BLaER1 (cell line): ENCODE data around the gene ERO1B.
A peak's percentile ranks its signal among the peaks of the same experiment; 100 is the strongest.

Experiments
- H3K27ac ChIP-seq: shearing (Covaris generic); formaldehyde crosslinking; 2 replicates; pipeline ENCODE4 v1.8.1; 2022
- H3K27me3 ChIP-seq: shearing (Covaris generic); formaldehyde crosslinking; 2 replicates; pipeline ENCODE4 v1.8.1; 2022
- H3K36me3 ChIP-seq: shearing (Covaris generic); formaldehyde crosslinking; 2 replicates; pipeline ENCODE4 v1.8.1; 2022
- H3K4me1 ChIP-seq: shearing (Covaris generic); formaldehyde crosslinking; 2 replicates; pipeline ENCODE4 v1.8.1; 2022
- H3K4me2 ChIP-seq: shearing (Covaris generic); formaldehyde crosslinking; 2 replicates; pipeline ENCODE4 v1.8.1; 2022
- H3K4me3 ChIP-seq: shearing (Covaris generic); formaldehyde crosslinking; 2 replicates; pipeline ENCODE4 v1.8.1; 2022
- H3K9ac ChIP-seq: shearing (Covaris generic); formaldehyde crosslinking; 2 replicates; pipeline ENCODE4 v1.8.1; 2022
- H3K9me3 ChIP-seq: shearing (Covaris generic); formaldehyde crosslinking; 2 replicates; pipeline ENCODE4 v1.8.1; 2022
- H4K20me1 ChIP-seq: shearing (Covaris generic); formaldehyde crosslinking; 2 replicates; pipeline ENCODE4 v1.8.1; 2022
- Cebpa-rat ChIP-seq: shearing (Covaris generic); IDR thresholded peaks from 2 replicates; pipeline ENCODE4 v1.8.1; 2022

ERO1B gene

GRCh38 chr1:236176337-236177336, 105.1 kb downstream of the ERO1B start:
- H3K36me3 ChIP-seq: peaks cover 42% of the 10 kb centered on the region
- no peak overlapping the region for H3K4me3 ChIP-seq
- peaks cover 3% of the 10 kb centered on the region; the same call in 1 of the 2 replicates for H4K20me1 ChIP-seq
- no peak overlapping the region for H3K4me2 ChIP-seq
- H3K9me3 ChIP-seq: no peaks in the 10 kb centered on the region
- H3K27ac ChIP-seq: no peak overlapping the region
- no peak for TF ChIP-seq Cebpa-rat
- peaks cover 18% of the 10 kb centered on the region for H3K4me1 ChIP-seq
- no peaks in the 10 kb centered on the region for H3K27me3 ChIP-seq
- H3K9ac ChIP-seq: no peak overlapping the region

- H3K4me3 ChIP-seq: no peak overlapping the region
- H3K36me3 ChIP-seq: peaks cover 35% of the 10 kb centered on the region
- H3K4me2 ChIP-seq: no peak overlapping the region
- peaks cover 23% of the 10 kb centered on the region for H3K4me1 ChIP-seq
- no peak for TF ChIP-seq Cebpa-rat
- no peak overlapping the region for H3K27ac ChIP-seq
- peaks cover 10% of the 10 kb centered on the region; the same call in 1 of the 2 replicates for H4K20me1 ChIP-seq
- no peak overlapping the region for H3K9ac ChIP-seq
- no peaks in the 10 kb centered on the region for H3K9me3 ChIP-seq
- H3K27me3 ChIP-seq: no peaks in the 10 kb centered on the region
Observed at GRCh38 chr1:236175642-236176336, 106.0 kb downstream of the ERO1B start.

- TF ChIP-seq Cebpa-rat: no peak
- Histone ChIP-seq H3K9ac (no peak overlapping the region), H3K27ac (no peak overlapping the region), H3K4me3 (no peak overlapping the region), H3K4me1 (peaks cover 31% of the 10 kb centered on the region), H4K20me1 (peaks cover 10% of the 10 kb centered on the region; the same call in 1 of the 2 replicates), H3K9me3 (no peaks in the 10 kb centered on the region), H3K27me3 (no peaks in the 10 kb centered on the region), H3K36me3 (peaks cover 30% of the 10 kb centered on the region), H3K4me2 (0 out of 2 replicates have a peak overlapping the region, but pooled peaks have one; percentile 48)
Observed at GRCh38 chr1:236173174-236173767, 108.5 kb downstream of the ERO1B start.

GRCh38 chr1:236172041-236172579, 109.6 kb downstream of the ERO1B start:
- Histone ChIP-seq H3K4me3 (no peak overlapping the region), H3K9me3 (peaks cover 8% of the 10 kb centered on the region), H3K4me2 (peak overlapping the region; percentile 48), H3K27ac (no peak overlapping the region), H4K20me1 (peaks cover 16% of the 10 kb centered on the region; the same call in 1 of the 2 replicates), H3K4me1 (peaks cover 31% of the 10 kb centered on the region), H3K36me3 (peaks cover 28% of the 10 kb centered on the region), H3K9ac (no peak overlapping the region), H3K27me3 (no peaks in the 10 kb centered on the region)
- TF ChIP-seq Cebpa-rat: no peak

GRCh38 chr1:236168716-236169429, 112.9 kb downstream of the ERO1B start:
- Histone ChIP-seq H3K9me3 (peaks cover 36% of the 10 kb centered on the region), H3K36me3 (peaks cover 33% of the 10 kb centered on the region), H3K27me3 (no peaks in the 10 kb centered on the region), H3K4me3 (no peak overlapping the region), H3K4me2 (no peak overlapping the region), H3K9ac (no peak overlapping the region), H4K20me1 (peaks cover 22% of the 10 kb centered on the region; the same call in 1 of the 2 replicates), H3K27ac (no peak overlapping the region), H3K4me1 (peaks cover 37% of the 10 kb centered on the region)
- no peak for TF ChIP-seq Cebpa-rat

- no peak for TF ChIP-seq Cebpa-rat
- Histone ChIP-seq H3K36me3 (peaks cover 35% of the 10 kb centered on the region), H3K4me3 (no peak overlapping the region), H3K27me3 (no peaks in the 10 kb centered on the region), H3K9ac (no peak overlapping the region), H3K9me3 (peaks cover 49% of the 10 kb centered on the region), H4K20me1 (peaks cover 22% of the 10 kb centered on the region; the same call in 1 of the 2 replicates), H3K27ac (no peak overlapping the region), H3K4me1 (peaks cover 40% of the 10 kb centered on the region), H3K4me2 (no peak overlapping the region)
Observed at GRCh38 chr1:236167578-236167977, 114.2 kb downstream of the ERO1B start.

GRCh38 chr1:236167154-236167553, 114.6 kb downstream of the ERO1B start:
- Histone ChIP-seq H3K4me2 (no peak overlapping the region), H3K4me3 (no peak overlapping the region), H3K9ac (no peak overlapping the region), H3K27me3 (no peaks in the 10 kb centered on the region), H3K9me3 (peaks cover 53% of the 10 kb centered on the region), H3K4me1 (peaks cover 36% of the 10 kb centered on the region), H3K36me3 (peaks cover 39% of the 10 kb centered on the region), H3K27ac (no peak overlapping the region), H4K20me1 (peaks cover 22% of the 10 kb centered on the region; the same call in 1 of the 2 replicates)
- TF ChIP-seq Cebpa-rat: no peak

GRCh38 chr1:236166041-236166440, 115.7 kb downstream of the ERO1B start:
- H3K4me1 ChIP-seq: peaks cover 26% of the 10 kb centered on the region
- no peak overlapping the region for H3K27ac ChIP-seq
- H3K4me3 ChIP-seq: no peak overlapping the region
- H3K9ac ChIP-seq: no peak overlapping the region
- H3K27me3 ChIP-seq: no peaks in the 10 kb centered on the region
- H3K4me2 ChIP-seq: no peak overlapping the region
- no peak for TF ChIP-seq Cebpa-rat
- H4K20me1 ChIP-seq: peaks cover 13% of the 10 kb centered on the region
- H3K36me3 ChIP-seq: peaks cover 50% of the 10 kb centered on the region
- H3K9me3 ChIP-seq: peaks cover 64% of the 10 kb centered on the region
